Neuron (in vitro differentiated cells): ENCODE data around the gene TRIM31.

Experiments used
- H2AFZ ChIP-seq: one replicate; pipeline ENCODE4 v1.6.1; 2013; ENCODE audit warnings: low read depth, mild to moderate bottlenecking, inconsistent platforms, low read length, moderate library complexity
- H3K27me3 ChIP-seq: one replicate; pipeline ENCODE4 v1.6.1; 2013; ENCODE audit warnings: low read length; ENCODE audit not compliant: insufficient read depth
- H3K36me3 ChIP-seq: one replicate; pipeline ENCODE4 v1.6.1; 2013; ENCODE audit warnings: low read length; ENCODE audit not compliant: insufficient read depth
- H3K4me1 ChIP-seq: one replicate; pipeline ENCODE4 v1.6.1; 2013; ENCODE audit warnings: low read length; ENCODE audit not compliant: insufficient read depth
- H3K4me3 ChIP-seq: 2 replicates; pipeline ENCODE4 v1.5.1; 2013; ENCODE audit warnings: mild to moderate bottlenecking, low read length, moderate library complexity
- H3K9me3 ChIP-seq: one replicate; pipeline ENCODE4 v1.6.1; 2013; ENCODE audit warnings: low read length

TRIM31 gene

DNA sequence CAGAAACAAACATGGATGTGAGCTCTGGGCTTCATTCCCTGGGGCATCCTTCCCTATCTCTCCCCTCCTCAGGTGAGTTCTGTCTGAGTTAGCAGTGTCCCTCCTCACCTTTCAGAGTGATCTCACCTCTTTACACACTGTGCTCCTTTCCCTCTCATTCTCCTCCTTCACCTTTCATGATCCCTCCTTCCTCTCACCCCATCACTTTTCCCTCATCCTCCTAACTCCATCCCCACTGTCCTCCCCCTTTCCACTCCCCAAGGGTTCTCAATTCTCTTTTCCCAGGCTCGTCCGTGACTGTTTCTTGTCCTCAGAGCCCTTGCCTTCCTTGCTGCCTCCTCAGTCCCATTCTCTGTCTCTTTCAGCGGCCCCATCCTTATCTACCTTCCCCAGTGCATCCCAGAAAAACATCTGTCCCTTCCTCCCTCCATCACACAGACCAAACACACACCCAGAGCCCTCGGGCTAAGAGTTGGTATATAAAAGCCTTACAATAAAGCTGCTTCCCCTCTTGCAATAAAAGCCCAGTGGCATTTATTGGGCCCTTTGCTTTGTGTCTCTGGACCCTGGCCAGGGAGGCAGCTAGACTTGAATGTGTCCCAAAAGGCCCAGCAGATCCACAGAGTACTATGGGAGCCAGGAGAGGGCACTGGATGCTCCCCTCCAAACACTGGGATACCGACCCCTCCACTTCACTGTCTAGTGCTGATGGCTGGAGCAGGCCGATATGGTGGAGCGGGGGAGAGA, 39.2 kb downstream of the TRIM31 start:
- H3K9me3 ChIP-seq, result no peaks in the 10 kb centered on the region
- no peak overlapping the region for H3K4me3 ChIP-seq
- H2AFZ ChIP-seq, result no peak overlapping the region
- peaks cover 62% of the 10 kb centered on the region for H3K27me3 ChIP-seq
- H3K36me3 ChIP-seq, result peaks cover 6% of the 10 kb centered on the region
- peaks cover 10% of the 10 kb centered on the region for H3K4me1 ChIP-seq

DNA sequence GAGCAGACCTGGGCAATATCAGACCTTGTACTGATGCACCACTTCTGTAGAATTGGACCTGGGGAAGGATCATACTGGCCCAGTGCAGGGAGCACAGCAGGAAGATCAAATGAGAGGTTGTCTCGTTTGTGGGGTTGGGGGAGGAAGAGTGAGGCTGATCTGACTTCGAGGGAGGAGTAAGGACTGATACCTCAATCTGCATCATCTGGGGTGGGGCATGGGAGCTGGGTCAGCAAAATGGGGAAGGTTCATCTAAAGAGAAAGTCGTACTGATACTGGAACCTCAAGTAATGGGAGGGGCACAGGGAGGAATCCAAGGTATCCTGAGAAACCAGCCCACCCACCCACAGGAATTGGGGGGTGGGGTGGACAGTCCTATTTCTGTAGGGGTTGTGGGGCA, 41.0 kb downstream of the TRIM31 start:
- H2AFZ ChIP-seq, result no peak overlapping the region
- peaks cover 22% of the 10 kb centered on the region for H3K4me1 ChIP-seq
- H3K9me3 ChIP-seq, result no peaks in the 10 kb centered on the region
- peaks cover 45% of the 10 kb centered on the region for H3K27me3 ChIP-seq
- H3K36me3 ChIP-seq, result peaks cover 6% of the 10 kb centered on the region
- no peak overlapping the region for H3K4me3 ChIP-seq

DNA sequence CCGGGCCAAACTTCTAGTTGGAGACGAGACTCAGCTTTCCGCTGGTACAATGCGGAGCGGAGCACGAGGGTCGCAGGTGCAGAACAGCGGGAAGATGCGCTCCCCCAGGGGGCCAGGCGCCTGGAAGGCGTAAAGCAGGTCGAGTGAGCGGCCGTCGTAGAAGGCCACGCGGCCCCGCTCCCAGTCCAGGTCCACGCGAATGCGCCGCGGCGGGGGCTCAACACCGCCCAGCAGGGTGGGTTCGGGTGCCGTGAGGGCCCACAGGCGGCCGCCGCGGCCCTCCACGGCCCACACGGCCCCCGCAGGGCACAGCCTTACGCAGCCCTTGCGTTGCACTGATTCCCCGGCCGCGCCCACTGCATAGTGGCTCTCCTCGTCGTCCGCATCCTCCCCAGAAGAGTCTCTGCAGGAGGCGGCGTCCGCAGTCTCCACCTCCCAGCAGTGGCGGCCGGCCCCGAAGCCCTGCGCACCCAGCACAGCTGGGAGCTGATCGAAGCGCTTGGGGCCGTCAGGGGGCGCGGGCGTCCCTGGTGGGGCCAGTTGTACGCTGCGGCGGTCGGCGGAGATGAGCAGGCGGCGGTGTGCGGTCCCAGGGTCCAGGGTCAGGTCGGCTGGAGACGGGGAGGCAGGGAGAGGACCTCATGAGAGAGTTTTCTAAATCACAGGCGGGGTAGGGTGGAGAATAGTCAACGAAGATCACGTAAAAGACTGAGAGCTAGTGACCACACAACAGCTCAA, 41.6 kb downstream of the TRIM31 start:
- H3K36me3 ChIP-seq, result peaks cover 6% of the 10 kb centered on the region
- H3K4me3 ChIP-seq, result no peak overlapping the region
- peaks cover 22% of the 10 kb centered on the region for H3K4me1 ChIP-seq
- no peaks in the 10 kb centered on the region for H3K9me3 ChIP-seq
- no peak overlapping the region for H2AFZ ChIP-seq
- H3K27me3 ChIP-seq, result peaks cover 39% of the 10 kb centered on the region

- peaks cover 19% of the 10 kb centered on the region for H3K4me1 ChIP-seq
- H3K36me3 ChIP-seq, result peaks cover 12% of the 10 kb centered on the region
Measured at GRCh38 chr6:30067460-30068139, 45.3 kb downstream of the TRIM31 start.

DNA sequence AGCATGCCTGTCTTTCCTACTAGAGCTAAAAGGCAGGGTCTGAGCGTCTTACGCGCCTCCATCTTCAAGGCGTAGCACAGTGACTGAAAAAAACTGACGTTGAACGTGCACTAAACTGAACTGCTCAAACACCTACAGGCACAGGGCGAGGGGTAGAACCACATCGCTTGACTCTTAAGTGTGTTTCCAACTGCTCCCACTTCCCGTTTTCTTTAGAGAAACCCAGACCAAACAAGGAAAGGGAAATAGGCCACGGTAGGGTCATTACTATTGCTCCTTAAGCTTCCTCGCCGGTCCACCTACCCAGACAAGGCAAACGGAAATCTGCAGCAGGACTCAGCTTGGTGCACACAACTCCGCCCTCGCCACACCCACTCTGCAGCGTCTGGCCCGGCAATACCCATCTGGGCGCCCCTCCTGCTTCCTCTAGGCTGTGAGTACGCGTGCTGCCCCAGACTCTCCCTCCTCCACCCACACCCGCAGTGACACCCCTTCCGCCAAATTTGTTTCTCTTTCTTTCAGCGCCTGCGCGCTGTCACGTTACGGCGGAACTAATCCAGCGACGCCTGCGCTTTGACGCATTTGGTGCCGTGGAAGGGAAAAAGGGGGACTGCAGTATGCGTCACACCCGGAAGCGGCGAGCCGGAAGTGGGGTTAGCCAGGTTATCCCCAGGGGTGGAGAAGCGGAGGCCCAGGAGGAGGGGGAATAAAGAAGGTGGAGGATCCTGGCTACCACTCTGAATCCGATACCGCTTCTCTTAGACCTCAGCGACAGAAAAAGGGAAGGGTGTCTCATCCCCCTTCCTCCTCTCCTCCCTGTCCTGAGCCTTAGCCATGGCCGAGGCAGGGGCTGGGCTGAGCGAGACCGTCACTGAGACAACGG, 46.1 kb downstream of the TRIM31 start, which contains the start of gene PPP1R11:
Gene PPP1R11 (plus strand): TSS at position 622 of the 883 bp plus-strand sequence. CDS start 213 bp downstream, at position 835.
- Histone ChIP-seq H3K9me3 (no peaks in the 10 kb centered on the region), H2AFZ (peak within 1 kb of the TSS; percentile 43), H3K4me1 (peaks cover 24% of the 10 kb centered on the region), H3K27me3 (no peaks in the 10 kb centered on the region), H3K4me3 (peak within 1 kb of the TSS; percentile 68), H3K36me3 (peaks cover 12% of the 10 kb centered on the region)

More at GRCh38 chr6:30067460-30068139, 45.3 kb downstream of the TRIM31 start:
- H3K9me3 ChIP-seq, result no peaks in the 10 kb centered on the region
- H3K4me3 ChIP-seq, result peak overlapping the region; percentile 68
- peak overlapping the region; percentile 43 for H2AFZ ChIP-seq
- peaks cover 2% of the 10 kb centered on the region for H3K27me3 ChIP-seq

- peaks cover 26% of the 10 kb centered on the region for H3K4me1 ChIP-seq
- peak overlapping the region; percentile 68 for H3K4me3 ChIP-seq
- H3K27me3 ChIP-seq, result no peaks in the 10 kb centered on the region
- H3K36me3 ChIP-seq, result peaks cover 12% of the 10 kb centered on the region
- H2AFZ ChIP-seq, result peak overlapping the region; percentile 38
- no peaks in the 10 kb centered on the region for H3K9me3 ChIP-seq
Measured at GRCh38 chr6:30066082-30066481, 46.8 kb downstream of the TRIM31 start.

DNA sequence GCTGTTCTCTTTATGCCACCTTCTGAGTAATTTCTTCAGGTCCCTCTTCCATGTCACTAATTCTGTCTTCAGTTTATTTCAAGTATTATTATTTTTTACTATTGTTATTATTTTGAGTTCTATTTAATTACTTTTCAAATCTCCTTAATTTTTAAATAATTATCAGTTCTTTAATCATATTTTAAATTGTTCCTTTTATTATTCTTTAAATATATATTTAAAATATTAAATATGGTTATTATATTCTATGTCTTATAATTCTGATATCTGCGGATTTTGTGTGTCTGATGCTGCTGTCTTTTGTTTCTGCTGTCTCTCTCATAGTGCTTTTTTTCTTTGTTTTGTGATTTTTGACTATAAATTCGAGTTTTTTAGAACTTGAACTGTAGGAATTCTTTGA, 49.6 kb downstream of the TRIM31 start:
- Histone ChIP-seq H3K36me3 (peaks cover 6% of the 10 kb centered on the region), H3K4me3 (no peak overlapping the region), H3K27me3 (no peaks in the 10 kb centered on the region), H2AFZ (no peak overlapping the region), H3K4me1 (peaks cover 41% of the 10 kb centered on the region), H3K9me3 (no peaks in the 10 kb centered on the region)

GRCh38 chr6:30062471-30063178, 50.3 kb downstream of the TRIM31 start:
- H3K9me3 ChIP-seq, result no peaks in the 10 kb centered on the region
- H3K4me1 ChIP-seq, result peaks cover 34% of the 10 kb centered on the region
- H3K4me3 ChIP-seq, result peak overlapping the region; percentile 75
- H2AFZ ChIP-seq, result no peak overlapping the region
- H3K36me3 ChIP-seq, result peaks cover 9% of the 10 kb centered on the region
- no peaks in the 10 kb centered on the region for H3K27me3 ChIP-seq

DNA sequence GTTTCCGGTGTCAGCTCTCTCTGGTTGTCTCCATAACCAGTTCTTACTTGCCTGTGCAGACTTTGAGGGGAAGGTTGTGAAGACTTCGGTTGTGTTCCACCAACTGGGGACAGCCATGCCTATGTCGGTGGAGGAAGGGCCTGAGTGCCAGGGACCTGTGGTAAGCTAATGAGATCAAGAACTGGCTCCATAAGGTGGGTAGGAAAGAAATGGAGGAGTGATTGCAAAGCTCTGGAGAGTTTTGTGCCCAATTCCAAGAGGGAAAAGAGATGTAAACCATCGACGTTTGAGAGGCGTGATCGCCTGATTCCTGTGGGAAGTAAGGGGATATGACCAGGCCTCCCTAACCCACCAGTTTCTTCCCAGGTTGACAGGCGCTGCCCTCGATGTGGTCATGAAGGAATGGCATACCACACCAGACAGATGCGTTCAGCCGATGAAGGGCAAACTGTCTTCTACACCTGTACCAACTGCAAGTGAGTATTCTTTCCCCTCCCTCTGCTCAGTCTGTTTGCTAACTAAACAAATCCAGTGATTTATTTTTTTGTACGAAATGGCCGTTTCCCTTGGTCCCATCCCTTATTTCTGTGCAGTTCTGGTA, 50.9 kb downstream of the TRIM31 start:
- peak overlapping the region; percentile 91 for H2AFZ ChIP-seq
- no peaks in the 10 kb centered on the region for H3K27me3 ChIP-seq
- no peaks in the 10 kb centered on the region for H3K9me3 ChIP-seq
- peak overlapping the region; percentile 75 for H3K4me3 ChIP-seq
- H3K4me1 ChIP-seq, result peaks cover 31% of the 10 kb centered on the region
- H3K36me3 ChIP-seq, result peaks cover 15% of the 10 kb centered on the region

DNA sequence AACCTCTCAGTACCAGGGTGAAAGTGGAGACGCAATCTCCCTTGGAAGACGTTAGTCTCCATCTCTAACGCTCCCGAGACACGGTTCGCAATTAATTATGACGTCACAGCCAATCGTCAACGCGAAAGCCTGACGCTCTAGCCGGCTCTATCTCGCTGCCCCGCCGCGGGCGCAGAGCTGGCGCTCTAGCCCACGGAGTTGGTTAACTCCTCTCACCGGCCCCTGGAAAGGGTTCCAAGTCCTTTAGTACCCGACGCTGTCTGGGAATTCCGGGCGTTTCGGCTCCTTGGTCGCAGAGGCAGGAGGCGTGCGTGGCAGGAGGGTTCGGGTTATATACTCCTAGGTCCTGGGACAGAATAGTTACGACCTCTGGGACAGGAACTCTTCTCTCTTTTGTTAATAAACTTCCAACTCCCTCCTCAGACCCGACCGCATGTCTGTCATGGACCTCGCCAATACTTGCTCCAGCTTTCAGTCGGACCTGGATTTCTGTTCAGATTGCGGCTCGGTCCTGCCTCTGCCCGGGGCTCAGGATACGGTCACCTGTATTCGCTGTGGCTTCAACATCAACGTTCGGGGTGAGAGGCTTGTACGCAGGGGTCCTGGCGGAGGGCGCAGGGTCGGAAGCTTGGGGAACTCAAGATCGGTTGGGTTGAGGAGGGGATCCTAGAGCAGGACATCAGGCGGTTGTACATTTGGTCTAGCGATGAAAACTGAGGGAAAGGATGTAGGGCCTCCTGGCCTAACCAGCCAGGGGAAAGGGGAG, 51.6 kb downstream of the TRIM31 start, which contains the start of gene POLR1H:
Gene POLR1H (plus strand): TSS at position 174 of the 766 bp plus-strand sequence. CDS start 260 bp downstream, at position 434.
- Histone ChIP-seq H3K4me3 (peak within 1 kb of the TSS; percentile 75), H2AFZ (peak within 1 kb of the TSS; percentile 91), H3K9me3 (no peaks in the 10 kb centered on the region), H3K36me3 (peaks cover 19% of the 10 kb centered on the region), H3K4me1 (peaks cover 31% of the 10 kb centered on the region), H3K27me3 (no peaks in the 10 kb centered on the region)

- peak overlapping the region; percentile 91 for H2AFZ ChIP-seq
- peaks cover 25% of the 10 kb centered on the region for H3K4me1 ChIP-seq
- peak overlapping the region; percentile 75 for H3K4me3 ChIP-seq
- H3K27me3 ChIP-seq, result no peaks in the 10 kb centered on the region
- no peaks in the 10 kb centered on the region for H3K9me3 ChIP-seq
- peaks cover 21% of the 10 kb centered on the region for H3K36me3 ChIP-seq
Measured at GRCh38 chr6:30060606-30061091, 52.2 kb downstream of the TRIM31 start.
